SK-N-MC (cell line): ENCODE results near the gene PTN.

Experiments
- EZH2 ChIP-seq: fragments of 200-600 bp; sonication (generic); IDR thresholded peaks from one replicate; pipeline ENCODE4 v1.6.1; 2017; ENCODE audit warnings: antibody characterized with exemption
- FOXP2 ChIP-seq: optimal IDR thresholded peaks from 2 replicates; pipeline ENCODE3; 2011; ENCODE audit warnings: mild to moderate bottlenecking, moderate library complexity; ENCODE audit not compliant: insufficient read depth; ENCODE audit errors: extremely low read length, control extremely low read depth
- POLR2AphosphoS5 ChIP-seq: IDR thresholded peaks from 2 replicates; pipeline ENCODE4 v1.6.1; 2012; ENCODE audit warnings: mild to moderate bottlenecking, low read depth, low read length, borderline replicate concordance

DNA sequence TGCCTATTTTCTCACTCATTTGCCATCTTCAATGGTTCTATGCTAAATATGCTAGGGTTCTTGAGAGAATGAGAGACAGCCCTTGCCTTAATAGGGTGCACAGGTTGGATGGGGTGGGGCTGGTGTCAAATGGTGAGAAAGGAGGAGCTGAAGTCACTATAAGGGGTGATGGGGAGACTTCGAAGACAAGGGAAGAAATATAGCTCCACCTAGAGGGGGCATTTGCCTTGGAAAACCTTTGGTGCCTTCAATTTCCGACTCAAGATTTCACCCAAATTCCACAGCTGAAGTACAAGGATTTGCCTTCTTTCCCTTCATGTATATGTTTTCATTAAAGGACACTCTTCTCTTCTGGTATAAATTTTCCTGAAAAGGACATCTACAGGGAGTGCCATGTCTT is 5.6 kb downstream of the PTN start:
- no peak for TF ChIP-seq POLR2AphosphoS5
- TF ChIP-seq EZH2 = no peak
- no peak for TF ChIP-seq FOXP2
